Mammary epithelial cell (primary cell): ENCODE results near the gene ERP44.

Experiments
- CTCF ChIP-seq, 2 donors: IDR thresholded peaks in 1 of 2; conservative IDR thresholded peaks in 1 of 2; 2 replicates each; pipeline ENCODE4 v1.5.1; 2011 to 2012; ENCODE audit warnings: inconsistent platforms in 2 of 2, low read length in 2 of 2, mild to moderate bottlenecking in 2 of 2, control low read depth in 1 of 2, low read depth in 1 of 2; ENCODE audit not compliant: insufficient read depth in 1 of 2; ENCODE audit errors: extremely low read depth in 1 of 2
- EZH2 ChIP-seq: IDR thresholded peaks from 2 replicates; pipeline ENCODE4 v1.6.1; 2012; ENCODE audit warnings: low read length, inconsistent platforms, borderline replicate concordance

GRCh38 chr9:100131875-100132430 is 33.2 kb upstream of the ERP44 start:
- TF ChIP-seq CTCF (conservative IDR thresholded peaks at IDR 0.05 in 1 of 2, IDR thresholded peaks at IDR 0.05 in 1 of 2; ENCODE audit: extremely low read depth in 1 of 2, insufficient read depth in 1 of 2, low read depth in 1 of 2, low read length in 2 of 2) (no peak), EZH2 (no peak)
